NCI-H2227 (cell line): Measurements from ENCODE around the gene TP73.

Experiments used
- DNase-seq: peaks from one replicate; lab custom pipeline; 2025; ENCODE audit not compliant: unreplicated experiment; lab: John Stamatoyannopoulos, UW

Gene TP73

GRCh38 chr1:3724416-3725030, 72.2 kb downstream of the TP73 start:
- peak; percentile 86 for DNase-seq

- DNase-seq: no peak
These were observed 73.0 kb downstream of the TP73 start for GRCh38 chr1:3725366-3725765.

DNA sequence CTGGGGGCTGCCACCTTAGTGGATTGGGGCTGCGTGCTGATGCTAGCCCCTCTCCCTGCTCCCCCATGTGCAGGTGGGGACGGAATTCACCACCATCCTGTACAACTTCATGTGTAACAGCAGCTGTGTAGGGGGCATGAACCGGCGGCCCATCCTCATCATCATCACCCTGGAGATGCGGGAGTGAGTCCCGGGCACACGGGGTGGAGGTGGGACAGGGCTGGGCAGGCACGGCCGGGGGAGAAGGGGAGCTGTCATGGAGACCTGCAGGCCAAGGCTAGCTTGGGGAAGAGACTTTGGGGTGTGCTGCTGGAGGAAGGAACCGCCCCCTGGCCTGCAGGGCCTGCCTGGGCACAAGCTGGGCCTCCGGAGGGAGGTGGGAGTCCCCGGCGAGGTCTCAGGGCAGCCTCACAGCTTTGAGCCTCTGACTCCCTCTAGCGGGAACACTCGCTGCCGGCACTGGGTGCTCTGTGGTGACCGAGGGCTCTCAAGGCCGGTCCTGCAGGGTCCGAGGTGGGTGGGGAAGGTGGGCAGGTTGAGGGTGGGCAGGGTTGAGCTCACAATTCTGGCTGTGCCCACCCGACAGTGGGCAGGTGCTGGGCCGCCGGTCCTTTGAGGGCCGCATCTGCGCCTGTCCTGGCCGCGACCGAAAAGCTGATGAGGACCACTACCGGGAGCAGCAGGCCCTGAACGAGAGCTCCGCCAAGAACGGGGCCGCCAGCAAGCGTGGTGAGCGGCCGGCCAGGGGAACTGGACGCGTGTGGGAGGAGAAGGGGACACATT, 74.9 kb downstream of the TP73 start:
- DNase-seq: no peak

- no peak for DNase-seq
These were observed 75.8 kb downstream of the TP73 start for GRCh38 chr1:3727825-3728776.

GRCh38 chr1:3729594-3730542, 77.6 kb downstream of the TP73 start:
- DNase-seq: no peak

GRCh38 chr1:3730543-3731247, 78.4 kb downstream of the TP73 start:
- DNase-seq: no peak

GRCh38 chr1:3731583-3732433, 79.5 kb downstream of the TP73 start:
- DNase-seq: no peak

DNA sequence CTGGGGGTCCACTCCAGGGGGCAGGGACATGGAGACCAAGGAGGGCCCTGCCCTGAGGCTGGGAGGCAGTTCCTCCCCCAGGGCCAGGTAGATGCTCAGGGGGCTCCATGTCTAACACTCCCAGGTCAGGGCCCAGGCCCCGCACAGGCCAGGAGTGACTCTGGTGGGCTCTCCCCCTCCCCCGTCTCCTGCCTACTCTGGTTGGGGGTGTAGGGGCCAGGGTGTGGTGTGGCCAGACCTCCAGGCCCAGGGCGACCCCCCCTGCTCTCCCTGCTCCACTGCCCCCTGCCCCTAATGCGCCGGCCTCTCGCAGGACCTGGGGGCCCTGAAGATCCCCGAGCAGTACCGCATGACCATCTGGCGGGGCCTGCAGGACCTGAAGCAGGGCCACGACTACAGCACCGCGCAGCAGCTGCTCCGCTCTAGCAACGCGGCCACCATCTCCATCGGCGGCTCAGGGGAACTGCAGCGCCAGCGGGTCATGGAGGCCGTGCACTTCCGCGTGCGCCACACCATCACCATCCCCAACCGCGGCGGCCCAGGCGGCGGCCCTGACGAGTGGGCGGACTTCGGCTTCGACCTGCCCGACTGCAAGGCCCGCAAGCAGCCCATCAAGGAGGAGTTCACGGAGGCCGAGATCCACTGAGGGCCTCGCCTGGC, 80.2 kb downstream of the TP73 start:
- DNase-seq: no peak

DNA sequence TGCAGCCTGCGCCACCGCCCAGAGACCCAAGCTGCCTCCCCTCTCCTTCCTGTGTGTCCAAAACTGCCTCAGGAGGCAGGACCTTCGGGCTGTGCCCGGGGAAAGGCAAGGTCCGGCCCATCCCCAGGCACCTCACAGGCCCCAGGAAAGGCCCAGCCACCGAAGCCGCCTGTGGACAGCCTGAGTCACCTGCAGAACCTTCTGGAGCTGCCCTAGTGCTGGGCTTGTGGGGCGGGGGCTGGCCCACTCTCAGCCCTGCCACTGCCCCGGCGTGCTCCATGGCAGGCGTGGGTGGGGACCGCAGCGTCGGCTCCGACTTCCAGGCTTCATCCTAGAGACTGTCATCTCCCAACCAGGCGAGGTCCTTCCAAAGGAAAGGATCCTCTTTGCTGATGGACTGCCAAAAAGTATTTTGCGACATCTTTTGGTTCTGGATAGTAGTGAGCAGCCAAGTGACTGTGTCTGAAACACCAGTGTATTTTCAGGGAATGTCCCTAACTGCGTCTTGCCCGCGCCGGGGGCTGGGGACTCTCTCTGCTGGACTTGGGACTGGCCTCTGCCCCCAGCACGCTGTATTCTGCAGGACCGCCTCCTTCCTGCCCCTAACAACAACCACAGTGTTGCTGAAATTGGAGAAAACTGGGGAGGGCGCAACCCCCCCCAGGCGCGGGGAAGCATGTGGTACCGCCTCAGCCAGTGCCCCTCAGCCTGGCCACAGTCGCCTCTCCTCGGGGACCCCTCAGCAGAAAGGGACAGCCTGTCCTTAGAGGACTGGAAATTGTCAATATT, 81.0 kb downstream of the TP73 start:
- no peak for DNase-seq

DNA sequence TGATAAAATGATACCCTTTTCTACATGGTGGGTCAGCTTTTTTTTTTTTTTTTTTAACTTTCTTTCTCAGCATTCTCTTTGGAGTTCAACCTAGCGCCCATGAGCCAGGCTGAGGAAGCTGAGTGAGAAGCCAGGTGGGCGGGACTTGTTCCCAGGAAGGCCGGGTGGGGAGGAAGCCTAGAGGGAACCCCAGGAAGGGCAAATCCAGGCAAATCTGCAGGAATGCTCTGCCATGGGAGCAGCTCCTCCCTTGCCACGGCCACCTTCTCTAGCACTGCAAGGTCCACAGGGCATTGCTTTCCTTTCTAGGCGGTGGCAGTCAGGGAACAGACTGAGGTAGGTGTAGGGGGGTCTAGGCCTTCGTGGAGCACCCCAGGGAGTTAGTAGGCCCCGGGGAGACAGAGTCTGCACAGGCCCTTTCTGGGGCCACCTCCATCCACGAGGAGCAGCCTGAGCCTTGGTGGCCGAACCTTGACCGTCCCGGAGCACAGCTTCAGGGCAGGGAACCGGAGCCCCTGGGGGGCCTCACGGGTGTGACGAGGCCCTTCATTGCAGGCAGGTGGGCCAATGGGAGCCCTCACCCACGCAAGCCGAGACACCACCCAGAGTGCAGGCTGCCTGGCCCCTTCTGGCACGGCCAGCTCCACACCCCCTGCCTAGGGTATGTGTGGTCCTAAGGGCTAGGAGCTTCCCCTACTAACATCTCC, 81.7 kb downstream of the TP73 start:
- no peak for DNase-seq

DNA sequence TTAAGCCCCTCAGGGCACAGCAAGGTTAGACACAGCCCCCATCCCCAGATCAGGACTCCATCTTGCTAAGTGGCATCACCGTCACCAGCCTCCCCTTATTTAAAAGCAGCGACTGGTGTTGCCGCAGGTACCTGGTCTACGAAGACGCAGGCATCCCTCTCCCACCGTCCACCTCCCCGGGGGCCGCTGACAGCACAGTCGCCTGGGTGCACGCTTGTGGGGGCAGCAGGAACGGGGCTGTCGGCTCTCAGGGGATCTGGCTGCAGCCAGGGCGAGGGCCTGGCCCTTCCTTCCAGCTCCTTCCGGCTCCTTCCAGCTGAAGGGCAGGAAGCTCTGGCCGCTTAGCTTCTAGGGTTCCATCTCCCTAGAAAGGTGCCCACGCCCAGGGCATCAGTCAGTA, 82.3 kb downstream of the TP73 start:
- no peak for DNase-seq

- no peak for DNase-seq
These were observed 82.8 kb downstream of the TP73 start for GRCh38 chr1:3735027-3735681.

- DNase-seq: no peak
These were observed 83.4 kb downstream of the TP73 start for GRCh38 chr1:3735688-3736087.

- no peak for DNase-seq
These were observed 83.8 kb downstream of the TP73 start for GRCh38 chr1:3736131-3736561.

DNA sequence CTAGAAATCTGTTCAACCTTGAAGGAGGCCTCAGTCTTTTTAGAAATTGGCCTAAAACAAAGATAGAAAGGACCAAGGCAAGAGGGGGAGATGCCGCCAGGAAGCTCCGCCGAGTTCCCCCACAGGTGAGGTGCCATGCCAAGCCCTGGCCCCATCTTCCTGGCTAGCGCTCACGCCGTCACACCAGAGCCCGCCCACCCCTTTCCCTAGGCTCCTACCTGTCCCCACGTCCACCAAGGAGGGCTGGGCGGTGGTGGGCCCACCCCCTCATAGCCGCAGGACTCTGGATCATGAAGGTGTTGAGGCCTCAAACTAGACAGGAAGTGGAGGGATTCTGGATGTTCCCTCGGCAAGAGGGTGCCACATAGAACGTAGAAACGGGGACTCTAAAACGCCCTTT, 84.4 kb downstream of the TP73 start:
- DNase-seq: no peak

GRCh38 chr1:3738943-3739342, 86.6 kb downstream of the TP73 start:
- no peak for DNase-seq

DNA sequence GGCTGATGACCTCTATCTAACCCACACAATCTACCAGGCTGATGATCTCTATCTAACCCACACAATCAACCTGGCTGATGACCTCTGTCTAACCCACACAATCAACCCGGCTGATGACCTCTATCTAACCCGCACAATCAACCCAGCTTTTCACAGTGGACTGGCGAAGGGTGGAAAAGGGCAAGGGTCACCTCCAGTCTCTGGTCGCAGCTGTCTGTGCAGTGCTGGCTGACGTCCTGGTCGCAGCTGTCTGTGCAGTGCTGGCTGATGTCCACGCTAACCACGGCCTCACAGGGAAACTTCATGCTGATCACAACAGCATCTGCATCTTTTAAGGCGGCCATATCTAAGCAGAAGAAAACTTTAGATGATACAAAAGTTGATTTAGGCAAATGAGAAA, 87.7 kb downstream of the TP73 start:
- no peak for DNase-seq
